ENCODE data around the gene PIM1. TPM values are rescaled to one million over a fixed set of nuclear protein-coding genes. Genes with fewer than 3 reads are reported as not detected.

PIM1 gene
- total RNA-seq, 2 experiments from 2014 or later = 175 to 183 TPM

DNA sequence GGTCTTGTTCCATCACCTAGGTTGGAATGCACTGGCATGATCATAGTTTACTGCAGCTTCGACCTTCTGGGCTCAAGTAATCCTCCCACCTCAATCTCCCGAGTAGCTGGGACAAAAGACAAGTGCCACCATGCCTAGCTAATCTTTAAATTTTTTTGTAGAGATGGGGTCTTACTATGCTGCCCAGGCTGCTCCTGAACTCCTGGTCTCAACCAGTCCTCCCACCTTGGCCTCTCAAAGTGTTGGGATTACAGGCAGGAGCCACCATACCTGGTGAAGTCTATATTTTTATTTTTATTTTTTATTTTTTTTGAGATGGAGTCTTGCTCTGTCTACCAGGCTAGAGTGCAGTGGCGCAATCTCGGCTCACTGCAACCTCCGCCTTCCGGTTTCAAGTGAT, 11.4 kb upstream of the PIM1 start:
- Histone ChIP-seq H3K9me3 (ENCODE audit: control insufficient read depth in 1 of 2, insufficient read depth in 1 of 2, low read length in 2 of 2) (no peaks in the 10 kb centered on the region), H3K4me3 (ENCODE audit: low read length) (no peak overlapping the region), H3K27ac (ENCODE audit: low read depth in 1 of 2, low read length in 2 of 2) (no peak overlapping the region), H3K36me3 (ENCODE audit: insufficient read depth, low read length) (no peaks in the 10 kb centered on the region), H3K4me1 (ENCODE audit: insufficient read depth, low read length) (peaks cover 19% of the 10 kb centered on the region), H3K27me3 (ENCODE audit: control insufficient read depth in 1 of 2, insufficient read depth in 2 of 2, low read length in 2 of 2) (no peaks in the 10 kb centered on the region)
- H3K4me1 Mint-ChIP-seq (ENCODE audit: low read depth) = peaks cover 12% of the 10 kb centered on the region
- H3K27me3 Mint-ChIP-seq = no peaks in the 10 kb centered on the region
- no peak overlapping the region for H3K27ac Mint-ChIP-seq
- intact Hi-C loops (cut with DNase I, micrococcal nuclease) = no loop called here
- no peak overlapping the region for H3K4me3 Mint-ChIP-seq
- no peaks in the 10 kb centered on the region for H3K9me3 Mint-ChIP-seq
- TF ChIP-seq, protein P1, sequence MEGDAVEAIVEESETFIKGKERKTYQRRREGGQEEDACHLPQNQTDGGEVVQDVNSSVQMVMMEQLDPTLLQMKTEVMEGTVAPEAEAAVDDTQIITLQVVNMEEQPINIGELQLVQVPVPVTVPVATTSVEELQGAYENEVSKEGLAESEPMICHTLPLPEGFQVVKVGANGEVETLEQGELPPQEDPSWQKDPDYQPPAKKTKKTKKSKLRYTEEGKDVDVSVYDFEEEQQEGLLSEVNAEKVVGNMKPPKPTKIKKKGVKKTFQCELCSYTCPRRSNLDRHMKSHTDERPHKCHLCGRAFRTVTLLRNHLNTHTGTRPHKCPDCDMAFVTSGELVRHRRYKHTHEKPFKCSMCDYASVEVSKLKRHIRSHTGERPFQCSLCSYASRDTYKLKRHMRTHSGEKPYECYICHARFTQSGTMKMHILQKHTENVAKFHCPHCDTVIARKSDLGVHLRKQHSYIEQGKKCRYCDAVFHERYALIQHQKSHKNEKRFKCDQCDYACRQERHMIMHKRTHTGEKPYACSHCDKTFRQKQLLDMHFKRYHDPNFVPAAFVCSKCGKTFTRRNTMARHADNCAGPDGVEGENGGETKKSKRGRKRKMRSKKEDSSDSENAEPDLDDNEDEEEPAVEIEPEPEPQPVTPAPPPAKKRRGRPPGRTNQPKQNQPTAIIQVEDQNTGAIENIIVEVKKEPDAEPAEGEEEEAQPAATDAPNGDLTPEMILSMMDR (IDR thresholded peaks at IDR 0.05) = no peak
- no peaks in the 10 kb centered on the region for H3K36me3 Mint-ChIP-seq (ENCODE audit: low read depth)
- POLR2A ChIA-PET = no interaction called here
- no peak for DNase-seq
- no peak for ATAC-seq (ENCODE audit: poor library complexity)
- CTCF ChIA-PET = no interaction called here

DNA sequence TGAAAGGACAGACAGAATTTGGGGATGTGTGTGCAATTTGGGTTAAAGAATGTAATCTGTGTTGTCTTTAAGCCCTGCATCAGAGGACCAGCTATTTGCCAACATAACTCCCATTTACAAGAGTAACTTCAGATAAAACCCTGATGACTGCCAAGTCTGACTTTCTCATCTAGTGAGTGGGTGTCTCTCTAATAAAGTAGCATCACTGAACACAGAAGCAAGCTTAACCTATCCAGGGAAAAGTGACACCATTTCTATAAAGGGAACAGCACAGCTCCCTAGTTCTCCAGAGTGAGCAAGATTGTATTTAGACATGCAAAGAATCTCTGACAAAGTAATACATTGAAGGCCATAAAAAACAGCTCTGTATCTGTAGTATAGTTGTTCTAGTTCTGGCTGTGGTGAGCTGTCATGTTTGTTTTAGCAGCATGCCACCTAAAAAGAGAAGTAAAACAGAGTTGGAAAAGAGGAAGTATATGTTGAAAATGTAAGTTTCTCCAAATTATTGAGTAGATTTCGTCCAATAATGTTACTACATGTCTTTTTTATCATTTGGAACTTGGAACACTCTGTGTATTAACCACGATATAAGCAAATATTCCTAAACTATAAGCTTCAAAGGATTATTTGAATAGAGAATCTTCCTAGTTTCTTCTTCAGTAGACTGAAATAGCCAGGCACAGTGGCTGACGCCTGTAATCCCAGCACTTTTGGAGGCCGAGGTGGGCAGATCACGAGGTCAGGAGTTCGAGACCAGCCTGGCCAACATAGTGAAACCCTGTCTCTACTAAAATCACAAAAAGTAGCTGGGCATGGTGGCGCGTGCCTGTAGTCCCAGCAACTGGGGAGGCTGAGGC, 8.8 kb upstream of the PIM1 start:
- H3K27ac Mint-ChIP-seq = no peak overlapping the region
- peaks cover 12% of the 10 kb centered on the region for H3K4me1 ChIP-seq (ENCODE audit: insufficient read depth, low read length)
- ChIA-PET CTCF (interaction anchor here (0.7 to 1.2 kb wide), 4 partner anchors 104 to 143 kb away, joined by 3 to 4 read pairs (median 4); no protein-coding TSS in a partner anchor), POLR2A (interaction anchor here (1.2 to 1.5 kb wide), 2 partner anchors 9 to 11 kb away, joined by 3 to 4 read pairs; partner anchors contain the start of gene PIM1)
- no peak overlapping the region for H3K4me3 Mint-ChIP-seq
- no peaks in the 10 kb centered on the region for H3K27me3 ChIP-seq (ENCODE audit: control insufficient read depth in 1 of 2, insufficient read depth in 2 of 2, low read length in 2 of 2)
- no peaks in the 10 kb centered on the region for H3K27me3 Mint-ChIP-seq
- no peak overlapping the region for H3K27ac ChIP-seq (ENCODE audit: low read depth in 1 of 2, low read length in 2 of 2)
- H3K4me3 ChIP-seq (ENCODE audit: low read length) = no peak overlapping the region
- ATAC-seq (ENCODE audit: poor library complexity) (no peak), DNase-seq (no peak)
- no peaks in the 10 kb centered on the region for H3K36me3 ChIP-seq (ENCODE audit: insufficient read depth, low read length)
- TF ChIP-seq, protein P1 (IDR thresholded peaks at IDR 0.05) = no peak
- H3K9me3 Mint-ChIP-seq = no peaks in the 10 kb centered on the region
- H3K9me3 ChIP-seq (ENCODE audit: control insufficient read depth in 1 of 2, insufficient read depth in 1 of 2, low read length in 2 of 2) = no peaks in the 10 kb centered on the region
- no peaks in the 10 kb centered on the region for H3K36me3 Mint-ChIP-seq (ENCODE audit: low read depth)
- H3K4me1 Mint-ChIP-seq (ENCODE audit: low read depth) = no peaks in the 10 kb centered on the region
- intact Hi-C loops (cut with DNase I, micrococcal nuclease) = no loop called here

DNA sequence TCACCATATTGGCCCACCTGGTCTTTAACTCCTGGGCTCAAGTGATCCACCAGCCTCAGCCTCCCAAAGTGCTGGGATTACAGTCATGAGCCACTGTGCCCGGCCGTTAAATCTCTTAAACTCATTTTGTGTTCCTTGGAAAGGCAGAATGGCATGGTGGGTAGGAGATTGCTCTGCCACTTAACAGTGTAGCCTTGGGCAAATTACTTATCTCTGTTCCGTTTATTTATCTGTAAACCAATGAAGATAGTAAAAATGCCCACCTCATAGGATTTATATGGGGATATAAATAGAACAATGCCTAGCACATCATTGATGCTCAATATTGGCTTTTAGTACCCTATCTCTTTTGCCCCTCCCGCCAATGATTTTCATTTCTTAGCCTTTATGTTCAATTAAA, 7.2 kb upstream of the PIM1 start:
- Mint-ChIP-seq H3K4me1 (ENCODE audit: low read depth) (no peaks in the 10 kb centered on the region), H3K27me3 (no peaks in the 10 kb centered on the region), H3K36me3 (ENCODE audit: low read depth) (no peaks in the 10 kb centered on the region), H3K9me3 (no peaks in the 10 kb centered on the region), H3K27ac (no peak overlapping the region), H3K4me3 (no peak overlapping the region)
- Histone ChIP-seq H3K27me3 (ENCODE audit: control insufficient read depth in 1 of 2, insufficient read depth in 2 of 2, low read length in 2 of 2) (no peaks in the 10 kb centered on the region), H3K9me3 (ENCODE audit: control insufficient read depth in 1 of 2, insufficient read depth in 1 of 2, low read length in 2 of 2) (no peaks in the 10 kb centered on the region), H3K36me3 (ENCODE audit: insufficient read depth, low read length) (no peaks in the 10 kb centered on the region), H3K27ac (ENCODE audit: low read depth in 1 of 2, low read length in 2 of 2) (no peak overlapping the region), H3K4me1 (ENCODE audit: insufficient read depth, low read length) (peaks cover 5% of the 10 kb centered on the region), H3K4me3 (ENCODE audit: low read length) (no peak overlapping the region)
- TF ChIP-seq, protein P1 (IDR thresholded peaks at IDR 0.05) = no peak
- DNase-seq = no peak
- POLR2A ChIA-PET = no interaction called here
- CTCF ChIA-PET = interaction anchor here (1.2 to 1.3 kb wide), 2 partner anchors 9 to 47 kb away, joined by 3 to 4 read pairs; no protein-coding TSS in a partner anchor
- ATAC-seq (ENCODE audit: poor library complexity) = no peak
- intact Hi-C loops (cut with DNase I, micrococcal nuclease) = no loop called here
